HG03457 (cell line): ENCODE measurements around the gene RALB.
"Not testable (repeated sequence)": the region's sequence is repeated elsewhere in the genome, so short reads cannot be mapped to it uniquely, and the experiment has no call there.

Source experiments
- ATAC-seq: cut with Tn5 transposase; IDR thresholded peaks from one replicate; pipeline ENCODE4 v1.9.1; 2021; ENCODE audit warnings: moderate number of reproducible peaks; ENCODE audit not compliant: unreplicated experiment

The RALB gene

DNA sequence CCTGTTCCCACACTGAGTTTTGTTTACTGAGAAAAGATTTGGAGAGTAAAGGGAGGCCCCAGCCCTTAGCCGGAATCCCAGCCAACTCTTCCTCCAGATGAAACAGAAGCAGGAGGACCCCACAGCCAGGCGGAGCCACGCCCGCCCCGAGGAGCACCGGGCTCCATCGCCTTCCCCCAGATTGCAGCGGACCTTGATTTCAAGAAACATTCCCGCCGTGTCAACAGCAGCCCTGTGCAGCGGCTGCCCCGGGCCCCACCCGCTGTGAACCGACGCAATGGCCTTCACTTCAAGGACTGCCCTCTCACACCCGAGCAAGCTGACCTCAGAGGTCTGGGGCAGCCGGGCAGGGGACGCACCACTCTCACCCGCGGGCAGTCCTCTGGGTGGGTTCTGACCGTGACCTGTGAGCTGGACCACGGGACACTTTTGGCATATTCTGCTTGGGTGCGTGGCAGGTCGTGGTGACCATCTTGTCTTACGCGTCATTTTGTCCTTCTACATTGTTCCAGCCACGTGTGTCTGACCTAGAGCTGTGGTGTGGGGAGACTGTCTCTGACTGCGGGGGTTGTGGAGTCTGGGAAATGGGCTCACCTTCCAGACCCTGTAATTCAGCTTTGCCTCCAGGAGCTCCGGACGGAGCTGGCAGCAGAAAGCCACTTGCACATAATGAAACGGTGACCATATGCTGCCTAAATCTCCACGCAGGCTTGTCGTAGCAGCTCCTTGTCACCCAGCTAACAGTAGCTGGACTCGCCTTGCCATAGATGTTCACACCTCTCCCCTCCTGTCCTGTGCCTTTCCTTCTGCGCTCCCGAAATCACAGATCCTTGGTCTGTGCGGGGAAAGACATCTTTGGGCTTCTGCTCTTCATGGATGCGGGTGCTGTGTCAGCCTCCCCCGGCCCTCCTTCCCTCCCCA is 61.3 kb downstream of the RALB start:
- ATAC-seq, result no peak

DNA sequence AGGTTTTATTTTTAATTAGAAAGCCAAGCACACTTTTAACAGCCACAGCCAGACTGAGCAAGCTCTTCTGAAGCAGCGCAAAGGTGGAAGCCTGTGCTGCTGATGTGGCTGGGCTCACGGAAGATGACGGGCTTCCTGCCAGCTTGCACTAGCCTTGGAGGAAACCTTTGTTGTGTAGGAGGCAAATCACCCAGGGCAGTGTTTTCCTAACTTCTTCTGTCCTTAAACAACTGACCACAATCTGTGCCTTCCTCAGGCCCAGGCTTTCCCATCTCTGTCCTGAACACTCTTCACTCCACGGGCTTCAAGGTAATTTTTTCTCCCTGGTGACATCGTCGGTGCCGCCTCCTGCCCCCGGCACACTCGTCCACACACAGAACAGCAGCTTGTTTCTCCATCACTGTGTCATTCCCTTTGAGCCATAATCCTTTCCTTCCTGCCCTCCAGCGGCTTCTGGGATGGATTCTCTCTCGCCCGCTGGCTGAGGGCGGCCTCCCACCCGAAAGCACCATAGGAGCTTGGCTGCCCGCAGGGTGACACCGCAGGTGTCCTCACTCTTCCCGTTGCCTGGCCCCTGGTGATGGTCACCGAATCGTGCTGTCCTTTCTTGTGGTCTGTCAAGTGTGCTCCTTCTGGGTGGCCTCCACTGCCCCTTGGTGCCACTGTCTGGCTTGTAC is 62.2 kb downstream of the RALB start:
- no peak for ATAC-seq

DNA sequence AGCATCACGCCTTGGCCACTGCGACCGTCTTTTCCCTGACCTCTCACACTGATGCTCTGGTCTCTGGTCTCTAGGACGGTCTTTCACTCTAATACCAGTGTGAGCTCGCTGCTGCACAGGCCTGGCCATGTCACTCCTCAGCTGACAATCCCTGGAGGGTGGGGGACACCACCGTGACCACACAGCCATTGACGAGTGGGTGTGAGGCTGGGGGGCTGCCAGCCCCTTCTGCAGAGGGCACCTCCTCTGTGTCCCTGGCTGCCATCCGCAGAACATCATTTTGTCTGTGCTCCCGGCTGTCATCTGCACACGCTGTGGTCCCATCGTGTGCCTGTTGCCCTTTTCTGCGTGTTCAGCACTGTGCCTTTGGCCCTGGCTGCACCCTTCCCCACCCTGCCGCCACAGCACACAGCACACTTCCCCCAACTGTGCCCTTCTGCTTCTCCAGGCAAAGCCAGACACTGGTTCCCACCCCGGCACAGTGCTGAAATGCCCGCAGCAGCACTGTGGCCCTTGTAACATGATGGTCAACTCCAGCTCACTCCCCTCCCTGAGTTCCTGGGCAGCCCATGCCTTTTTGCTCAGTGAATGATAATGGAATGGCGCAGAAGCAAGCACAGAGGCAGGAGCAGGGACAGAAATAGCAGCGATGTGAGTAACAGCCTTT is 62.8 kb downstream of the RALB start:
- ATAC-seq, result no peak

GRCh38 chr2:120316071-120316470 is 63.4 kb downstream of the RALB start:
- no peak for ATAC-seq

DNA sequence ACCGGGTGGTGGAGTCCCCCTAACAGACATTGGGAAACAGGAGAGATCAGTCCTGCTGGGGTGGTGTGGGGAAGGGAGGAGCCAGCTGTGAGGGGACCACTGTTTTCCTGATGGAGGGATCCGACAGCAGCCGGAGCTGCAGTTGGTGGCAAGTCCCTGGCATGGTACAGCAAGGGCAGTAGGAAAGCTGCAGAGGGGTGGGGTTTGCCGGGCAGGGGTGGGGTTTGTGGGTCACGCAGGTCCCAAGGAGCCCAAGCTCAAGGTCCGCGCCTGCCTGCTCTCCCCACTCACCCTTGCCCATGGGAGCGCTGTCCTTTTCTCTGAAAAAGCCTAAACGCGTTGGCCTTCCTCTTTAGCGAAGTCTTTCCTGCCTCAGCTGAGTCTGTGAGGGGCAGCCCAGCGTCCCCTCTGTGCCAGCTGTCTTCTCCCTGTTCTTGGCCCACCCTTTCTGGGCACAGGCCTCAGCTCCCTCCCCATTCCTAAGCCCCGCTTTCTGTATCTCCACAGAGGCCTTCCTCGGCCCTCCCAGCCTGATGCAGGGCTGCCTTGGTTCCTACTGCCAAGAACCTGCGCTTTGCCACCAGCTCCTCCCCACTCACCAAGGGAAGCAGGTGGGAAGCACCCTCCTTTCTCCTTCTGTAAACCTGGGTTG is 64.0 kb downstream of the RALB start:
- no peak for ATAC-seq

- no peak for ATAC-seq
These were observed 64.5 kb downstream of the RALB start for GRCh38 chr2:120317180-120317533.

DNA sequence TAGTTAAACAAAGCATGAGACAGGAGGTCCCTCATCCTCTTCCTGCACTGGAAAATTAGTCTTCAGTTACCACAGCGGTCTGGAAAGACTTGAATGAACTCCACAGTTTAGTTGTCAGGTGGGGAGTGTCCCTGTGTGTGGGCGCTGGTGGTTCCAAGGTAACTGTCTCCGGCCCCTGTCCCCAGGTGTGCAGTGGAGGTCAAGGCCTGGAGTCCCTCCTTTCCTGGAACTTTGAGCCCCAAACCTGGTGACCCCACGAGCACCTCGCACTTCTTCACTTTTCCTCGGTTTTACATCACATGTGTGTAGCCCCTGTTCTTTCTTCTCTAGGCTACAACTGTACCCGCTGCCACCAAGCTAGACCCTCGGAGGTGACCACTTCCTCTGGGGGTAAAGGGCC is 65.3 kb downstream of the RALB start:
- ATAC-seq, result no peak

- ATAC-seq, result no peak
These were observed 66.0 kb downstream of the RALB start for GRCh38 chr2:120318626-120319025.

- ATAC-seq, result no peak
These were observed 66.5 kb downstream of the RALB start for GRCh38 chr2:120319123-120319522.

- no peak for ATAC-seq
These were observed 67.2 kb downstream of the RALB start for GRCh38 chr2:120319686-120320317.

GRCh38 chr2:120320318-120320851 is 67.7 kb downstream of the RALB start:
- no peak for ATAC-seq

GRCh38 chr2:120320887-120321556 is 68.4 kb downstream of the RALB start:
- ATAC-seq, result not testable (repeated sequence)

GRCh38 chr2:120321721-120322284 is 69.2 kb downstream of the RALB start:
- ATAC-seq, result no peak

GRCh38 chr2:120322329-120322728 is 69.7 kb downstream of the RALB start:
- ATAC-seq, result no peak

GRCh38 chr2:120323214-120323613 is 70.6 kb downstream of the RALB start:
- ATAC-seq, result no peak

DNA sequence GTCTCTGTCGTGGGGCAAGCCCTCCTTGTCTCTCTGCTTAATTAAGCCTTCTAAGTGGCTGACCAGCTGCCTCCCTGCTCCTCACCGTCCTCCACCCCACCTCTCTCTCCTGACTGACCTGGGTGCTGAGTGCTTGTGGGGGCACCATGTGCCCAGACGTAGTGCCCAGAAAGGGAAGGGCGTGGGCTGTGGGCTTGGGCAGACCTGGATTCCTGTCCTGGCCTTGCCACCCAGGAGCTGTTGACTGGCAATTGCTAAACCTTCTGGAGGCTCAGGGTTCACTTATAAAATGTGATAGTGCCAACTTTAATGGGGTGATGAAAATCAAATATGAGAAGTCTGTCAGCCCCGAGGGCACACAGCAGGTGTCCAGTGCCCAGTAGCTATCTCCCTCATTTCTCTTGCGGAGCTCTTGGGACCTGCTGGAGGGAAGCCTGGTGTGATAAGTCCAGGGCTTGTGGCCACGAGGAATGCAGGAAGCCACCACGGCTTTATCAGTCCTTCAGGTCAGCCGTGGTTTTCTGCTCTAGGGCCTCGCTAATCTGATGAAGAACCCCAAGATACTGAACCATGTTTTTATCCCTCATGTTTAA is 71.3 kb downstream of the RALB start:
- ATAC-seq, result no peak

- no peak for ATAC-seq
These were observed 72.3 kb downstream of the RALB start for GRCh38 chr2:120324933-120325332.

GRCh38 chr2:120326066-120326465 is 73.4 kb downstream of the RALB start:
- no peak for ATAC-seq
